GM10847 (cell line): ENCODE results near the gene HSPH1.

Source experiments
- POLR2A ChIP-seq: IDR thresholded peaks from 2 replicates; pipeline ENCODE4 v1.6.1; 2011; ENCODE audit not compliant: insufficient read length; ENCODE audit errors: extremely low read depth

Gene HSPH1

DNA sequence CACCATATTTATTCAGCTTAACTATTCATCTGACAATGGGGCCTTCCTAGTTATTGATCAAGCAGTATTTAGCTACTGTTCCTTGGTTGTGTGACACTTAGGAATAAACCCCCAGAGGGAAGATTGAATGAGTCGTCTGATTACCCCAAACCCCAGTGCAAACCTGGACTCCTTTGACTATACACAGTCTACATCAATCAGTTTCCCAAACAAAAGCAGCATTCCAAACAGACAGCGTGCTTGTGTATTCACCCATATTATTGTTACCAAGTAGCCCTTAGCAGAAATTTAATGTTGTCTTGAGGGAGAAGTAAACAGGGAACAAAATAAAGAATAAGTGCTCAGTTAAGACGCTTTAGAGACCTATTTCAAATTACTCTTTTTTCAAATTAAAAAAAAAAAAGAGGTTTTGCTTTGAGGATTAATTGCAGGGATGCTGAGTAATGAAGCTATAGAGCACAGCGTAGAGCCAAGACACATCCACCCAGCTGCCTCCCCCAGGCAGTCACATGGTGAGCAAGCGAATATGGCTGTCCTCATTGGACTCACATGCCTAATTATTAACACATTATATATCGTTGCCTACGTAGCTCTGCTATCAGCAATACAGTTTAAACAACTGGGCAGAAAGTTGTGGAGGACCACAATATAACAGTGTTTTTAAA lies 23.4 kb upstream of the HSPH1 start:
- no peak for TF ChIP-seq POLR2A

DNA sequence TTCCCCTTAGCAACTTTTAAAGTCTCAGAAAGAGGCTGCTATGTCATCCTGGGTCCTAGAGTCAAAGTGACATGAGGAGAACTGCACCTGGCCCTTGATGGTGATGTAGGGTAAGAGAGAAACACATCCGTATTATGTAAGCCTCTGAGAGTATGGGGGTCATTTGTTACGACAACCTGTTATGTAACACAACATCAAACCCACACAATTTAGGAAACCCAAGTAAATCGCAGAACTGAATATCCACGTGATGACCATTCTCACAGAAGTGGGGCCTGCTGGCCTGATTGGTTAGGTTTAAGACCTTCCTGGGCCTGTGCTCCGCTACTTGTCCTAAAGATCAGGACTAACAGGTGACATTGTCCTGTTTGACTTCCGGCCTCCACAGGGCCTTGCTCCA lies 22.7 kb upstream of the HSPH1 start:
- TF ChIP-seq POLR2A: no peak

DNA sequence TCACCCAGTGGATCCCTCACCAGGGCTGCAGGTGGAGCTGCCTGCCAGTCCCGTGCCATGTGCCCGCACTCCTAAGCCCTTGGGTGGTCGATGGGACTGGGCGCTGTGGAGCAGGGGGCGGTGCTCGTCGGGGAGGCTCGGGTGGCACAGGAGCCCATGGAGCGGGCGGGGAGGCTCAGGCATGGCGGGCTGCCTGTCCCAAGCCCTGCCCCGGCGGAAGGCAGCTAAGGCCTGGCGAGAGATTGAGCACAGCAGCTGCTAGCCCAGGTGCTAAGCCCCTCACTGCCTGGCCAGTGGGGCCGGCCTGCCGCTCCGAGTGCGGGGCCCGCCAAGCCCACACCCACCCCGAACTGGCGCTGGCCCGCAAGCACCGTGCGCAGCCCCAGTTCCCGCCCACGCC lies 21.3 kb upstream of the HSPH1 start:
- TF ChIP-seq POLR2A: no peak

DNA sequence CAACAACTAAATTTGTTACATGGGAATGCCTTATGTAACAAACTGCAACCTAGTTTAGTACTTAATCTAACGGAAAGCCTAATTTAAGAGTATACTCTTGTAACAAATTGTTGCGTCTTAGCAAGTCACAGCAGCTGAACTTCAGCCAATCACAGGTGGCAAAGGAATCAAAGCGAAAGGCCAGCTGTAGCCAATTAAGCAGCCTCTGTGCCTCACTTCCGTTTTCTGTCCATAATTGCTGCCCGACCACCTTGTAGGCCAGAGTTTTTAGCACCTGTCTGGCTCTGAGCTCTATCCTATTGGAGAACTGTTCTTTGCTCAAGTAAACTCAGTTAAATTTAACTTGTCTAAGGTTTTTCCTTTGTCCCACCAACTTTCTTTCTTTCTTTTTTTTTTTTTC lies 18.1 kb upstream of the HSPH1 start:
- no peak for TF ChIP-seq POLR2A

DNA sequence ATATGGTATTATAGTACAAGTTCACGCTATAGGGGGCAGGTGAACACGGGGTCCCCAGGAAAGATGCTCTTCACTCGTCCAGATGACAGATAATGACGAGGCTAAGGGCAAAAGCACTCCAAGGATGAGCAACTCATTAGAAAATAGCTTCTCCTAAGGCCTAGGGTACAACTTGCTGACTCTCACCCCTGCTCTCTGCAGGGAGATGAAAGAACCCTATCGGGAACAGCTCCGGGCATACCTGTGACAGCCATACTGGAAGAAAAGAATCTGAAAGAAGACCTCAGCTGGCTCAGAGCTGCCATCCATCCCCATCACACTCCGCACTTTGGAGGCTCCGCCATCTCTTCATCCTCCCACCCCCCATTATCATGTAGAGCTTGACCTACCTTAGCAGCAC lies 17.5 kb upstream of the HSPH1 start:
- TF ChIP-seq POLR2A: no peak

DNA sequence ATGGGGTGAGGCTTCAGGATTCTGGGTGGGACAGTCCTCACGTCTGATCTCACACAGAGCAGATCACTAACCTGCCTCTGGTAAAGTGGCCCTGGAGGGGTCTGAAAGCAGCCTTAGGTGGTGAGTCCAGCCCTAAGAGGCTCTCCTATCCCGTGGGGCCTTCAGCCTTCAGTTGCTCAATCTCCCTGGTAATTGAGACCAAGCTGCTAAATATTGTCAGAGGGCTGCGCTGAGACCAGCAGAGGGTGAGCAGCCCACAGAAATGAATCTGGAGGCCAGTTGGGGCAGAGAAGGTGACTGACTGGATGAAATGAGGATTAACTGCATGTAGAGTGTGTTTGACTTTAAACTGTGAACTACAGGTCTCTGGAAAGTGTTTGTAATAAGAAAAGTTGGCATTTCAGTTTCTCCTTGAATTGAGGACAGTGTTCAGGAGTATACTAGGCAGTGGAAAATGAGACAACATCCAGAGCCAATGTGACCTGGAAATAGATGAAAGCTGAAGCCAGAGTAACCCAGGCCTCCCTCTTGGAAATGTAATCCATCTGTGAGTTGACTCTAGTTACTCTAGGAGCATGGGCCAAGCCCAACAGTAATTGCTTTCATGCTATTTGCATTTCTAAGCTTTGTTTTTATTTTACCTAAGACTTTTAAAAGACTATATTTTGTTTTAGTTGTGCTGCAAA lies 14.3 kb upstream of the HSPH1 start:
- no peak for TF ChIP-seq POLR2A

DNA sequence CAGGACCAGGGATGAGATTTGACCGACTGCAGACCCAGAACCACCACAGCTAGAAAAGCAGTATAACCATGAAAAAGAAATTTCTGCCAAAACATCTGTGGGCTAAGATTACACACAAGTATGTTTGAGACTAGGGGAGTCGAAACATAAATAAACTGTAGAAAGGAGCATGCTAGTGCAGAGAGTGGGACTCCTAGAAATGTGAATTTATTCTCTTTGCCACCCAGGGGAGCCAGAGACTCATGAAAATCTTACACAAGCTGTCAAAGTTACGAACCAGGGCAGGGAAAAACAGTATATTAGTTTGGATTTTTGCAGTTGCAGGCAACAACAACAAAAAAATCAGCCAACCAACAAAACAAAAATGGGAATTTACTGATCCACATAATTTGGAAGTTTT lies 12.3 kb upstream of the HSPH1 start:
- TF ChIP-seq POLR2A: no peak

DNA sequence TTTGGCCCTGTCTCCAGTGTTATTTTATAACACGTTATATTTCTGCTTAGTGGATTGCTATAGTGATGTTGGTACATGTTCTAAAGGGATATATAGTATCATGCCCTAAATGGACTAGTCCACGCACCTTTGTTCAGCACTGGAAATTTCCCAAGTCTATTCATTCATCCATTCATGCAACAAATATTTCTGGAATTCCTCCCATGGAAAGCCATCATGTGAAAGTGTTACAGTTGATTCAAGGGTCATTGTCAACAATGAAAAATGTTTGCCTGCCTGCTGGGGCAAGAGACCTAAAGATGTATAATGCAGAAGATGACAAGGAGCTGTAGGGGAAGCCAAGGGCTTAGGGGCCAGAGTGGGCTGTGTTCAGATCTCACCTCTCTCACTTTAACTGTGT lies 10.8 kb upstream of the HSPH1 start:
- TF ChIP-seq POLR2A: no peak

DNA sequence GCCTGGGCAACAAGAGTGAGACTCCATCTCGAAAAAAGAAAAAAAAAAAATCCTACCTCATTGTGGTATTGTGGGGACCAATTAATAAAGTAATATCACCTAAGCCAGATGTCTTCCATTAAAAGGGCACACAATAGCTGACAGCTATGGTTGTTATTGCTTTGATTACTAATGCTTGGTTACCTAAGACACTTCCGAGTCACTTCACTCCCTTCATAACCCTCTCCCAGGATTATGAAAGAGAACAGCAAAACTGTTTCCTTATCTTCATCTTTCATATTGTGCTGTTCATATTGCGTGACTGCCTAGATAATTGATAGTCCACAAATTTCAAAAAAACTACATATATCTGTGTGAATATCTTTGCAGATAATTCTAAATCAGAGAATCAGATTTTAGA lies 10.3 kb upstream of the HSPH1 start:
- no peak for TF ChIP-seq POLR2A

DNA sequence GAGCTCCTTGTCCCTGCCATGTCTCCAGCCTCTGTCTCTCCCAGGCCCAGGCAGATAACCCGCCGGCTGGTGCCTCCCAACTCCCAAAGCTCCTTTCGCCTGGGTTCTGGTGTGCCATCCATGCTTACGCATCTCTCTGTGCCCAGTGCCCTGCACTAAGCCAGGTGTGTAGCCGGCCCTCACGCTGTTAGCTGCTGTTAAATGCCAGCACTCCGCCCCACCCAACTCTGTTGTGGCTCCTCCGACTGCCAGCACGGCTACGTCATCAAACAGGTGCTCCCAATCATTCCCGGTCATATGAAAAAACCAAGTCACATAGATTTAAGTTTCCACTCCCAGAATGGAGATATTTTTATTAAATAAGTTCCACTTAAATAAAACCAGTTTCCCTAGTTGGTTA lies 7.0 kb upstream of the HSPH1 start:
- no peak for TF ChIP-seq POLR2A

DNA sequence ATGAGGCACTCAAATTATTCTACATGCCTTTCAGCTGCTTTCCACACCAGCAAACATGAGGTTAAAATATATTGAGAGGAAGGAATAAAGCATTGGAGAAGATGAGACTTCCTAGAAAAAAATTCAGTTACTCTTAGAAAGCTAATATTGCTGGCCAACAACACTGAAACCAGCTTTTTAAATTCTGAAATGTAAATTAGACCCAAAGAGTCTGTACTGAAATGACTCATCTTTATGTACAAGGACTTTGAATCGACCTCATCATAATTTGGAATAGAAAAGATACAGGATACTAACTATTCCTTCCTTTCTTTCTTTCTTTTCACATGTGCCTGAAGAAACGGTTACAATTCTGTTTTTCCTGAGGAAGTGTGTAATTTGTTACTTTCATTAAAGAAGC lies 6.5 kb upstream of the HSPH1 start:
- TF ChIP-seq POLR2A: no peak

DNA sequence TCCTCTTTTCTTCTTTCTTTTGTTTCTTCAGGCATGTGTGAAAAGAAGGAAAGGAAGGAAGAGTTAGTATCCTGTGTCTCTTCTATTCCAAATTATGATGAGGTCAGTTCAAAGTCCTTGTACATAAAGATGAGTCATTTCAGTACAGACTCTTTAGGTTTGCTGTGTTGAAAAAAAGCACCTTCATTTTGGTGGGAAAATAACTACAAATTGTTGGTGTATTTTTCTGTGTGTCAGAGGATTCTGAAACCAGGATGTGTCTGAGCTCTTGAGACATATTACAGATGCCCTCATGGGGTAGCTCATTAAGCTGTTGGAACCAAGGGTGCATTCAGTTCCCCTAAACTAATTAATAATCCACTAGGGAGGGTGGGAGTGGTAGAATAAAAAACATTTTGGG lies 5.8 kb upstream of the HSPH1 start:
- TF ChIP-seq POLR2A: no peak

DNA sequence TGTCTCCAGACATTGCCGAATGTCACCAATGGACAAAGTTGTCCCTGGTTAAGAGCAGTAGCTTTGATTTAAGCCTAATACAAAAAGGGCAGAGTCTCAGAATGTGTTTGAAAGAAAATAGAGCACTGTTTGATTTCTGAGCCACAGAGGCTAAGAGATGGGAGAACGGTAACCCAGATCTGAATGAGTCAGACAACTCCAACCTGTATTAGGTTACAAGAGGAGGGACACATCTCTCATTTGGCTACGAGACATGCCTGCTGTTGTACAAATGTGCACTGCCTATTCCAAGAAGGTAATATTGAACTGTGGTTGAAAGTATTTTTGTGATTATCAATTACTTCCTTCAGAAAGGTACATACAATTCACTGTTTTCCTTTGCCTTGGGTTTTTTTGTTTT lies 4.9 kb upstream of the HSPH1 start:
- no peak for TF ChIP-seq POLR2A

DNA sequence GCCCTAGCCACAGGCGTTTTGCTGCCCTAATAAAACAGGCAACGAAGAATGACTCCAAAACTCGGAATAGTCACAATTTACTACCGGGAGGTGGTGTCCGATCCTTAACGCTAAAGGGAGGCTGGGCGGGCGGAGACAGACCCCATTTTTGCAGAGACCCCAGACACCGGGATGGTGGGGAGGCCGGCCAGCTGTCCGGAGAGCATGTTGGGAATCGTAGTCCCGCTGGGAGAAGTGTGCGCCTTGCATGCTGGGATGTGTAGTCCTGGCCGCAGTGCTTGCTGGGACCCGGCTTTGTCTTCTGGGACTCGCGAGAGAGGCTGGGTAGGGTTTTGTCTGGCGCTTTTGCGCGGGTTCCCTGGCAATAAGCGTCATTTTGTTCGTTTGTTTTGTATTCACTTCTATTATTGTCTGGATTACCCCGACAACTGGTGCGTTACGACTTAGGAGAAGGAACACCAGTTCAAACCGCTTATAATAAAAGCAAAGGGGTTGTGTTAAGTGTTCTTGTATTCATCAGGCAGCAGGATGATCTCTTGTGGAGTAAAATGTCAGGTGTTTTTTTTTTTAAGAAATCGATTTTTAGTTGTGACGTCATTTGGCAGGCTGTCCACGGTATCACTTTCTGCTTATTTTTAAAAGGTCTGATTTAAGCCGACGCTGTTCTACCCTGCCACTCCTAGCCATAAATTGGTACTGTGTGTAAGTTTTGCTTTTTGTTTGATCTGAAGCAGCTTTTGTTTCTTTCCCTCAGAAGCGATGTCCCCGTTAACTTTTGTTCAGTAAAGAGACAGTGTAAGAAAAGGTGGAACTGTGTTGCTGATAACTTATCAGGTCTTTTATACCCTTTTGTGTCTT lies 676 bp upstream of the HSPH1 start:
- peak; percentile 38 for TF ChIP-seq POLR2A

DNA sequence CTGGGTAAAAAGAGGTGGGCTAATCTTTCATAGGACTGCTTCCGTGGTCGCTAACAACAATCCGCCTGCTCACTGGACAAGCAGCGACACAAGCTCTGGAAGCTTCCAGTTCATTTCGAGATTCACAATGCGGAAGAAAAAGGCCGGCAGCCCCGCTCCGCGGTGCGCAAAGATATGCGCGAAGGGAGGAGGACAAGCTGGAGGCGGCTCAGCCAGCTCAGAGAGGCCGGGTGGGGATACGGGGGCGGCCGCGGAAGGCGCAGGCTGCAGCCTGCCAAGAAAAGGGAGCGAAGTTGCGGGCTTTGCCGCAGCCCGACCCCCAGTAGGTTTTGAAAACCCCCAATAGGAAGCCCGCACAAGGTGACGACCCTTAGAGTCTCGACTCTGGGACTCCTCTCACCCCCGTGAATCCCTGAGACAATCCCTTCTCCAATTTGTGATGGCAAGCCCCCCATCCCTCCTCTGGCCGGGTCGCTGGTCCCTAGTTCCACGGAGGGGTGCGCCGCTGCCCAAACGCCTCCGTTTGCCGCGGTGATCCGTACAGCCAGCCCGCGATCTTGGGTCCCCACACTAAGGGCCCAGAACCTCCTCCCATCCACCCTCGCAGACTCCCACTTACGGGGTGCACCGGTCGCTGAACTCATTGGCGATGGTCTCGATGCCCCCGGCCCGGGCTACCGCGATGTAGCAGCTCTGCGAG lies 697 bp downstream of the HSPH1 start:
- TF ChIP-seq POLR2A: peak; percentile 21

DNA sequence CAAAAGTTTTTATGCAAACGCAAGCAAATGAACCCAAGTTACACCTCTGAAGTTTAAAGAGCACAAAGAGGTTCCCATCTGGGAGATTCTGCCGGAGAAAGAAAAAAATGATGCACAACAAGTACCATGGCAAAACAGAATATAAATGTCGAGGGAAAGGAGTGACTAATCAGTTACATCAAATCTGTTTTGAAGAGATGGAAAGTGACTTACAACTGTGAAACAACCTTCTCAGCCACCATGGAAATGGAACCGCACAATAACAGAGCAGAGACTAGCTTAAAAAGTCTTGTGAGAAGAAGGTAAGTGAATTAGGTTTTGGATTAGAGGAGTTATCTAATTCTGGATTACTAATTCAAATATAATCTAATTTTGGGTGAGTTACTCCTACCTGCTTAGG lies 2.4 kb downstream of the HSPH1 start:
- no peak for TF ChIP-seq POLR2A
